ENCODE data around the gene BCDIN3D. TPM values are rescaled to one million over a fixed set of nuclear protein-coding genes. Genes with fewer than 3 reads are reported as not detected.

Gene BCDIN3D
- total and polyA plus RNA-seq, 9 of the 15 experiments (the other 6 are each of a cell fraction or from before 2014, with no cell fraction given) = 3.7 to 6.9 (median 5.6) TPM

GRCh38 chr12:49868952-49869815 lies 26.3 kb upstream of the BCDIN3D start (continued):
- TF ChIP-seq REST (IDR thresholded peaks at IDR 0.05; ENCODE audit: borderline replicate concordance) = peak; percentile 55; the same call in 1 of the 2 replicates
- peak; percentile 54; the same call in 1 of the 2 replicates for TF ChIP-seq REST (CRISPR knock-in tag; IDR thresholded peaks at IDR 0.05; ENCODE audit: low read depth)
- TF ChIP-seq TEAD4 (IDR thresholded peaks at IDR 0.05; ENCODE audit: low read length) = peak; percentile 98
- no peak for TF ChIP-seq TEAD4 (CRISPR knock-in tag; IDR thresholded peaks at IDR 0.05; ENCODE audit: borderline replicate concordance)
- TF ChIP-seq ZNF77 (CRISPR knock-in tag; IDR thresholded peaks at IDR 0.05) = no peak
- no peak for TF ChIP-seq CUX1 (CRISPR knock-in tag; IDR thresholded peaks at IDR 0.05)
- TF ChIP-seq ZC3H4 (CRISPR knock-in tag; IDR thresholded peaks at IDR 0.05; ENCODE audit: borderline replicate concordance) = no peak
- TF ChIP-seq PBX2 (CRISPR knock-in tag; IDR thresholded peaks at IDR 0.05; ENCODE audit: low read depth) = no peak
- TF ChIP-seq PBX2 (tag; conservative IDR thresholded peaks at IDR 0.05; ENCODE audit: low read depth) = peak; percentile 49
